Coronary artery (tissue), 2 donors: Measurements from ENCODE around the gene HSPA2.
"Not testable (repeated sequence)": the region's sequence is repeated elsewhere in the genome, so short reads cannot be mapped to it uniquely, and the experiment has no call there.

ENCODE experiments used
- DNase-seq: peaks from one replicate; pipeline ENCODE4 v3.0.0-alpha.2; 2017; ENCODE audit warnings: low spot score
- H3K27ac ChIP-seq, 2 donors: fragments of 200-600 bp; sonication (generic); one replicate each; pipeline ENCODE4 v1.5.1; 2016 to 2019
- H3K4me3 ChIP-seq: fragments of 200-600 bp; sonication (generic); 2 replicates; pipeline ENCODE4 v1.5.1; 2016; ENCODE audit warnings: mild to moderate bottlenecking, moderate library complexity
- TF ChIP-seq, protein P1 (sequence below): fragments of 200-600 bp; sonication (generic); IDR thresholded peaks from one replicate; pipeline ENCODE4 v1.5.1; 2019; ENCODE audit warnings: antibody characterized with exemption

The HSPA2 gene

DNA sequence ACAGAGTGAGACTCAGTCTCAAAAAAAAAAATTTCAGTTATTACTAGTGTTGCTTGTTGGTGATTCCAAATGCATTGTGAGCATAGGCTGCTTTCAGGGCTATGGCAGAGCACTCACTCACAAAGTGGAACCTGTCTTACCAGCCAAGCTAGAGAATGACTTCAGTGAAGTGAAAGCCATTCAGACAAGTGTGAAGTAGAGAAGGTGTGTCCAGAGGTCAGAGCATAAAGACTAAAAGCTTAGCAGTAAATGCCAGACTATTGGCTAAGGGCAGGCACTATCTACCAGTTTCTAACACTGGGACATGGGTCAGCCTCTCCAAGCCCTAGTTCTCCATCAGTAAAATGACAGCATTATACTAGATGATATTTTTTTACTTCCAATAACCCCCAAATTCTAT lies 21.9 kb downstream of the HSPA2 start:
- TF ChIP-seq, protein P1, sequence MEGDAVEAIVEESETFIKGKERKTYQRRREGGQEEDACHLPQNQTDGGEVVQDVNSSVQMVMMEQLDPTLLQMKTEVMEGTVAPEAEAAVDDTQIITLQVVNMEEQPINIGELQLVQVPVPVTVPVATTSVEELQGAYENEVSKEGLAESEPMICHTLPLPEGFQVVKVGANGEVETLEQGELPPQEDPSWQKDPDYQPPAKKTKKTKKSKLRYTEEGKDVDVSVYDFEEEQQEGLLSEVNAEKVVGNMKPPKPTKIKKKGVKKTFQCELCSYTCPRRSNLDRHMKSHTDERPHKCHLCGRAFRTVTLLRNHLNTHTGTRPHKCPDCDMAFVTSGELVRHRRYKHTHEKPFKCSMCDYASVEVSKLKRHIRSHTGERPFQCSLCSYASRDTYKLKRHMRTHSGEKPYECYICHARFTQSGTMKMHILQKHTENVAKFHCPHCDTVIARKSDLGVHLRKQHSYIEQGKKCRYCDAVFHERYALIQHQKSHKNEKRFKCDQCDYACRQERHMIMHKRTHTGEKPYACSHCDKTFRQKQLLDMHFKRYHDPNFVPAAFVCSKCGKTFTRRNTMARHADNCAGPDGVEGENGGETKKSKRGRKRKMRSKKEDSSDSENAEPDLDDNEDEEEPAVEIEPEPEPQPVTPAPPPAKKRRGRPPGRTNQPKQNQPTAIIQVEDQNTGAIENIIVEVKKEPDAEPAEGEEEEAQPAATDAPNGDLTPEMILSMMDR = no peak
- Histone ChIP-seq H3K27ac (no peak overlapping the region), H3K4me3 (no peak overlapping the region)
- no peak for DNase-seq

DNA sequence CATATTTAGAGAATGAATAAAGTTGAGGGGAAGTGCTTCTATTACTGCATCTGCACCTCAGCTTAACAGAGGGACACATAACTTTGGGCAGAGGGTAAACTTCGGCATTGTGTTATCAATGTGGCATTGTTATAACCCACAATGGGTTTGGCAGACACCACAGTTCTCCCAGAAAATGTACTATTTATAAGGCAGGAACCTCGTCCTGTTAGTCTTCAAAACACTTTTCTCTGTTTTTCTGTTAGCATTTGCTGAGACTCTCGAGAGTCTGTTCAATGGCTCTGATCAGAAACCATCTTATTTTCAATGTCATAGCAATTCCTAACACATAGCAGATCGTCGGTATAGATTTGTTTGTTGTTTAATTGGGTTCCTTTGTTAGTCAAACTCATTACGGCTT lies 23.2 kb downstream of the HSPA2 start:
- no peak for DNase-seq
- TF ChIP-seq, protein P1 = no peak
- H3K27ac ChIP-seq = no peak overlapping the region
- no peak overlapping the region for H3K4me3 ChIP-seq

DNA sequence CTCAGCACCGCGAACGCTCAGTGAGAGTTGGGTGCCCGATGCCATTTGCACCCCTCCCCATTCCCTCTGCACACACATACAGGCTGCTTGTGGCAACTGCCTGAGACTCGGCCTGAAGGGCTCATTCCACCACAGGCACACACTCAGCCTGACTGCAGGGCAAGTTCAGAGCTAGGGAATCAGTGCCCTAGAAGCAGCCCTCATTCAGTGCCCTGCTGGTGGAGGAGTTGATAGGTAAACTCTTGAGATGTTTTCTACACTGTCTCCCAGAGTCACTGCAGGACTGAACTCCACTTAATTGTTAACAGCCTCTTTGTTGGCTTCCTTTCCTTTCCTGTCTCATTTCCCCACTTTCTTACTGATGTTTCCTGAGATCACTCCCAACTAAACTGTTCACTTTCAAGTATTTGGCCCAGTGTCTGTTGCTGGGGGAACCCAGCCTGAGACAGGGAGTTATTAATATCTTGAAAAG lies 26.1 kb downstream of the HSPA2 start:
- no peak overlapping the region for H3K4me3 ChIP-seq
- TF ChIP-seq, protein P1 = no peak
- peak overlapping the region; percentile 67 to 83 for H3K27ac ChIP-seq
- DNase-seq = no peak

DNA sequence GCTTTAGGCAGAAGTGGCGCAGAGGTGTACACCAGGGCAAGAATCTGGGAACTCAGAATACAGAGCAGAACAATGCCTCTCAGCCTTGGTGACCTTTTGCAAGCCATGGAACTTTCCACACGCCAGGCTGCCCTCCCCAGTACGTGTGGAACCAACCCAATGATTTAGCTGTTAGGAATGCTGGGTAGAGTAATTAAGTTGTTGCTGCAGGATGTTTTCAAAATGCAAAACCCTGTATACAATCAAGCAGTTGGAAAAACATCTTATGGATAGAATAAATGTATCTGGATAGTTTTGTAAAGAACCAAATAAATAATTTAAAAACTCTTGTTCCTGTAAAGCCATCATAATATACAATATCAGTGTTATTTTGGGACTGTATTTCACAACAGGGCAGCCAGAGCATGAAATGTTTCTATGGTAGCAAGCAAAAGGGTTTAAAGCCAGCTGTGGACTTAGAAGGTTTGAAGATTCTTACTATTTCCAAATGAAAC lies 28.6 kb downstream of the HSPA2 start:
- Histone ChIP-seq H3K4me3 (no peak overlapping the region), H3K27ac (peak overlapping the region; percentile 56 to 80)
- TF ChIP-seq, protein P1 = no peak
- peak; percentile 83 for DNase-seq

DNA sequence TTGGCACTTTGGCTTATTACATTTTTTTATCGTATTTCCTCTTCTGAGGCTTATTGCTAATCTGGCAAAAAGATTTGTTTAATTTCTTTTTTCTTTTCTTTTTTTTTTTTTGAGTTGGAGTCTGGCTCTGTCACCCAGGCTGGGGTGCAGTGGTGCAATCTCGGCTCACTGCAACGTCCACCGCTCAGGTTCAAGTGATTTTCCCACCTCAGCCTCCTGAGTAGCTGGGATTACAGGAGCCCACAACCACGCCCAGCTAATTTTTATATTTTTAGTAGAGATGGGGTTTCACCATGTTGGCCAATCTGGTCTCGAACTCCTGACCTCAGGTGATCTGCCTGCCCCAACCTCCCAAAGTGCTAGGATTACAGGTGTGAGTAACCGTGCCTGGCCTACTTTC lies 29.1 kb downstream of the HSPA2 start:
- DNase-seq, H3K4me3 ChIP-seq: not testable (repeated sequence)
- peak overlapping the region; percentile 56 to 80 for H3K27ac ChIP-seq

DNA sequence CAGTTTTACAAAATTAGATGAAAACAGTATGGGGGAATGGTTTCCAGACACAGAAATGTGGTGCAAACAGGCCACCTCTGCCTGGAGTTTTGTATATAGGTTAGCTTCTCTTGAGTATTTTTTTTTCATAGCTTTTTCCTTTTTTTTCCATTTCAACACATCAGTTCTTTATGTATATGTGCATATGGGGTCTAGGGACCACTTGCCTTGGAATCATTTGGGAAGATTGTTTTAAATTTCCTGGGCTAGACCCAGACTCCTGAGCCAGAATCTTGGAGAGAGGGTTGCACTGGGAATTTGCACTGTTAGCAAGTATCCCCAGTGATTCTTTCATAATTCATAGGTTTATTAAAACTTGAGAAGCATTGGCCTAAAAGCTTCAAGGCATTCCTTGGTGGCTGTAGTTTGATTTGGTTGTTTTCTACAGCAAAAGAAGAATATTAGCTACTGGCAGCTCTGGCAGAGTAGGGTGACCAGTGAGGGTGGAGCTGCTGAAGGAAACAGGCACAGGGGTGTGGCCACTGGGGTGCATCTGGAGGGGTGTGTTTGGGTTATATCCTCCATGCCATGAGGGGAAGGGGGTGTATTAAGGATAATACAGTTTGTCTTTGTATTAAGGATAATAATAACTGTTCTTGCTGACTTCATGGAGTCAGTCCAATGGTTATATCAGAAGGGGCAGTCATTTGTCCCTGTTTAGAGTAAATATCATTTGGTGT lies 32.0 kb downstream of the HSPA2 start:
- TF ChIP-seq, protein P1 = no peak
- Histone ChIP-seq H3K27ac (peak overlapping the region; percentile 42 to 60), H3K4me3 (no peak overlapping the region)
- no peak for DNase-seq

DNA sequence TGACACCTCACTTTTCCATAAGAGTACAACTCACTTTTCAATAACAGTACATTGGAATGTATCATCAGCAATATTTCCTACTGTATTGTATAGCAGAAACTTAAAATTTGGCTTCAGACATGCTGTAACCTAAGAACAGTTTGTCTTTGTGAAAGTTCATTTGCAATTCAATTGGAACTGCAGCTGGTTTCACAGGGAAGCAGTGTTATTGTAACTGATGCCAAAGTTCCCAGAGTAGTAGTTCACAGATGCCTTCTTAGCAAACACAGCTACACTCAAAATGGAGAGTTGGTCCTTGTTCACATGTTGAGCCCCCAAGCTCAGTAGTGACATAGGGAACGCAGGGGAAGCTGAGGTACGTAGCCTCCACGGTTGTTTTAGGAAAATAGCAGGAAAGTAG lies 32.6 kb downstream of the HSPA2 start:
- no peak for DNase-seq
- TF ChIP-seq, protein P1 = no peak
- peak overlapping the region; percentile 42 to 60 for H3K27ac ChIP-seq
- no peak overlapping the region for H3K4me3 ChIP-seq
